ENCODE measurements around the gene TBC1D14.
A peak's percentile ranks its signal among the peaks of the same experiment; 100 is the strongest.
"Not testable (repeated sequence)": the region's sequence is repeated elsewhere in the genome, so short reads cannot be mapped to it uniquely, and the experiment has no call there.

TBC1D14 gene

DNA sequence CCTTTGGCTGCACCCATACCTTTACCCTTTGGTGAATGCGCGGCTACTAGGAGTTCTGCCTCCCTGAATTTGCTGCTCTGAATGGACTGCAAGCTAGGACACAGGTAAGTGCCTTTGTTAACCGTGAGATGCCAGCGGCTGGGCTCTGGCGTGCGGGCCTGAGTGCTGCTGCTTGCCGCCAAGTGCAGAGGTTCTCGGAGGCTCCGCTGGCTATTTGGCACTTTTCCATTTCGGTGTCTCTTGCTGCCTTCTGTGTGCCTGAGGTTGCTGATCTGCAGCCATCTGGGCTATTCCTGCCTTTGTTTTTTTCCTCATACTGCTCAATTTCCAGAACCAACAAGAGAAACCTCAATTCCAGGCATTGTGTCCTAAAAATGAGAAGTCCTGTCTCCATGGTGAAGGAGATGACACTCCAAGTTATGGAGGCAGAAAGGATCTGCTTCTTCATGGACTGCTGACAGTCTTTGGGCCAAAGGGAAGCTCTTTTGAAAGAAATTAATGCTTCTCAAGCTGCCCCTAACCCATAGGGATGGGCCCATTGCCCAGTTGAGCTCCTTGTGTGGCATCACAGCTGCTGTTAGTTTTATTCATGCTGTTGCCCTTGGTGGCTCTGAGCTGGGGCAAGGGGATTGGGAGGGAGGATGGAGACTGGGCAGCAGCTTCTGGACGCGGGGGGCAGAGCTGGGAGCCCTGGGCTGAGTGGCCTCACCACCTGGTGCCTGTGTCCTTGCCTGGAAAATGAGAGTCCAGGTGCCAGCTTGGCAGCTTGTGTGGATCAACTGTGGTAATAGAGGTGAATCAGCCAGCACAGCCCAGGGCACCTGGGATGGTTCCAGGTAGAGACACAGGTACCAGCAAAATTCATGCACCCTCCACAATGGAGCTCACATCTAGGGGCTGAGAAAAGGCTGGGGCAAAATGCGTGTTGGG is 3.8 kb upstream of the TBC1D14 start:
- TF ChIP-seq, protein P1, sequence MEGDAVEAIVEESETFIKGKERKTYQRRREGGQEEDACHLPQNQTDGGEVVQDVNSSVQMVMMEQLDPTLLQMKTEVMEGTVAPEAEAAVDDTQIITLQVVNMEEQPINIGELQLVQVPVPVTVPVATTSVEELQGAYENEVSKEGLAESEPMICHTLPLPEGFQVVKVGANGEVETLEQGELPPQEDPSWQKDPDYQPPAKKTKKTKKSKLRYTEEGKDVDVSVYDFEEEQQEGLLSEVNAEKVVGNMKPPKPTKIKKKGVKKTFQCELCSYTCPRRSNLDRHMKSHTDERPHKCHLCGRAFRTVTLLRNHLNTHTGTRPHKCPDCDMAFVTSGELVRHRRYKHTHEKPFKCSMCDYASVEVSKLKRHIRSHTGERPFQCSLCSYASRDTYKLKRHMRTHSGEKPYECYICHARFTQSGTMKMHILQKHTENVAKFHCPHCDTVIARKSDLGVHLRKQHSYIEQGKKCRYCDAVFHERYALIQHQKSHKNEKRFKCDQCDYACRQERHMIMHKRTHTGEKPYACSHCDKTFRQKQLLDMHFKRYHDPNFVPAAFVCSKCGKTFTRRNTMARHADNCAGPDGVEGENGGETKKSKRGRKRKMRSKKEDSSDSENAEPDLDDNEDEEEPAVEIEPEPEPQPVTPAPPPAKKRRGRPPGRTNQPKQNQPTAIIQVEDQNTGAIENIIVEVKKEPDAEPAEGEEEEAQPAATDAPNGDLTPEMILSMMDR (conservative IDR thresholded peaks at IDR 0.05), result no peak
- no peak overlapping the region for H3K27ac ChIP-seq

DNA sequence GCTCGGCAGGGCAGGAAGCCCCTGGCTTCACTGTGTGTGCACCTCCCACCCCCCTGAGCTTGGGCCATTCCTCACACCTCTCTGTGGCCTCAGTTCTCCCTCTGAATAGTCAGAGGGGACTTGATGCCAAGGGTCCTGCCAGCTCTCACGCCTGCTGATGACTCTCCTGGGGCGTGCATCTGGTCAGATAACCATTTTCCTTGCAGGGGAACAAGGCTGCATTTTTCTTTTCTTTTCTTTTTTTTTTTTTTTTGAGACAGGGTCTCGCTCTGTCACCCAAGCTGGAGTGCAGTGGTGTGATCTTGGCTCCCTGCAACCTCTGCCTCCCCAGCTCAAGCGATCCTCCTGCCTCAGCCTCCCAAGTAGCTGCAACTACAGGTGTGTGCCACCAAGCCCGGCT is 3.1 kb upstream of the TBC1D14 start:
- H3K27ac ChIP-seq, result not testable (repeated sequence)

DNA sequence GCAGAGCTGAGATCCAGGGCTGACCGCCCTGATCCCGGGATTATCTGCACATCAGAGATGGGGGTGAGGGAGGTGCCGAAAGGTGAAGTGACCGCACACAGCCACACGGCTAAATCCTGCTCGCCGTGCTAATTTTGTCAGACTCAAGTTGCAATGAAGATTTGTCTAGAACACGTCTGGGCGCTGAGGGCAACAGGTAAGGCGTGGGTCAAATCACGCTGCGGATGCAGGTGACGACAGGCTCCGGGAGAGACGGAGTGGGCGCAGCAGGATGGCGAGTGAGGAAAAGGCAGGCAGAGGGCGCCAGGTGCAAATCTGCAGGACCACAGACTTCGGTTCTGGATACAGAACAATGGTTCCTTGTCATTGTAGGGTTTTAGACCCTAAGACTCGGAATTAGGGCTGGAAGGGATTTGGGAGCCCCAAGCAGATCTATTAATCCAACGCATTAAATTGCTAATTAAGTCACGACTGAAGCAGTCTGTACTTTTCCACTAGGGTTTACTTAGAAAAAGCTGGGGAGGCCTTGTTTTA is 1.9 kb upstream of the TBC1D14 start:
- H3K27ac ChIP-seq, result no peak overlapping the region
- TF ChIP-seq, protein P1 (conservative IDR thresholded peaks at IDR 0.05), result peak; percentile 80

DNA sequence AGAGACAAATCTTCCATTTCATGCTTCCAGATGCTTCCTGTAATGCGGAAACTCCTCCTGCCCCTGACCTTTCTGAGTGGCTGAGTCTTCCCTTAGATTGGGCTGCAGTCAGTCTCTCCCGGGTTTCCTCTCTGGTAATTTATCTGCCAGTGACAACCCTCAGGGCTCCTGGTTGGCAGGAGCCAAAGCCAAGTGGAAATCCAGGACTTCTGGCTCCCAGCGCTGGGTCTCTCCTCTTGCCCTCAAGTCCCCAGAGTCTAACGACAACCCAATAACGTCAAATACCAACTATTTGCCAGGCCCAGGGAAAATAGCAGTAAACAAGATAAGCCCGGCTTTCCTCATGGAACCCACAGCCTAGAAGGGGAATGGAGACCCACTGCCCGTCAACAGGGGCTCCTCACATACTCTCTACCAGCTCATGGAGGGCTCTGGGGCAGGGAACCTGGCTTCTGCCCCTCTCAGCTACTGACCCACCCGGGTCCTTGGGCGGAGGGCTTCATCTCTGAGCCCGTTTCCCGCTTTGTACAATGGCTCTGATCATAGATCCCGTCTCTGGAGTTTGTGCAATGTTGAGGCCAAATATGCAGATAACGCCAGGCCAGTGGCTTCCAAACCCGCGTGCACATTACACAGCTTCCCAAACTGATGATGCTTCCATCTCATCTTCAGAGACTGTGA is 1.1 kb upstream of the TBC1D14 start:
- TF ChIP-seq, protein P1 (conservative IDR thresholded peaks at IDR 0.05), result no peak

DNA sequence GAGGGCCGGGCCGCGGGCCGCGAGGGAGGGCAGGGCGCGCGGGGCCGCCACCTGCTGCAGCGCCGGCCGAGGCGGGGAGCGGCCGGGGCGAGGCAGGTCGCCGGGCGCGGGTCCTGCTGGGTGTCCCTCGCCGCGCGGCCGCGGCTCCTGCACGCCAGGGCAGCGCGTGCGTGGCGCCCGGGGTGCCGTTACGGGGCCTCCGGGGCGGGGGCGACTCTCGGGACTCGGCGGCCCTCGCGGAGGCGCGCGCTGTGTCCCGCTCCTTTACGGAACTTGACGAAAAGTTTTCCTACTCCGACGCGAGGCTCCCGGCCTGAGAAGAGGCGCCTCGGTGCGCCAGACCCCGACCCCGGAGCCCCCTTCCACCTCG is 329 bp downstream of the TBC1D14 start:
- H3K27ac ChIP-seq, result peak overlapping the region; percentile 93

More for the DNA sequence above, 1.1 kb upstream of the TBC1D14 start:
- peak overlapping the region; percentile 93 for H3K27ac ChIP-seq

DNA sequence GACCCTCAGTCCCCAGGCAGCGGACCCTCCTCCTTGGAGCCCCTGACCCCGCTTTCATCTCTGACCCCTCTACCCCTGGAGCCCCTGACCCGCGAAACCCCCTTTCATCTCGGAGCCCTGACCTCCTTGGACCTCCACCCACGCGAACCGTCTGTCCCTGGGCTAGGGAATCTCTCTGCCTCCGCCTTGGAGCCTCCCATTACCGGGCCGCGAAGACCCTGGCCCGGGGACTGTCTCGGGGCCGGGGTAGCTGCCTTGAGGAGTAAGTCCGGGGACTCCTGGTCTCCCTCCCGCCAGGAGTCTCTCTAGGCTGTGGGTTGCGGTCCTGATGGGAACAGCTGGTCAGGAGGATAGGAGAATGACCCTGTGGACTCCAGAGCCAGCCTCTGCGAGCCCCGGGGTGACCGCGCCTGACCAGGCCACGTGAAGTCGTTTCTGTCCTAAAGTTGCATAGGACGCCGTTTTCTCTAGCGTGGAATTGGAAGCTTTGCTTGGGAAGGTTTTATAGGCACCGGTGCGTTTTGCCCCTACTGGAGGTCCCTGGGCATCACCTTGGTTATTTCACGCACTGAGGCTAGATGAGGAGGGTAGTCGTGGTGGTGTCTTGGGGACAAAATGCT is 824 bp downstream of the TBC1D14 start:
- H3K27ac ChIP-seq, result peak overlapping the region; percentile 93; the same call in 1 of the 2 replicates
- TF ChIP-seq, protein P1 (conservative IDR thresholded peaks at IDR 0.05), result peak; percentile 37

More for the DNA sequence above, 329 bp downstream of the TBC1D14 start:
- TF ChIP-seq, protein P1 (conservative IDR thresholded peaks at IDR 0.05), result no peak

DNA sequence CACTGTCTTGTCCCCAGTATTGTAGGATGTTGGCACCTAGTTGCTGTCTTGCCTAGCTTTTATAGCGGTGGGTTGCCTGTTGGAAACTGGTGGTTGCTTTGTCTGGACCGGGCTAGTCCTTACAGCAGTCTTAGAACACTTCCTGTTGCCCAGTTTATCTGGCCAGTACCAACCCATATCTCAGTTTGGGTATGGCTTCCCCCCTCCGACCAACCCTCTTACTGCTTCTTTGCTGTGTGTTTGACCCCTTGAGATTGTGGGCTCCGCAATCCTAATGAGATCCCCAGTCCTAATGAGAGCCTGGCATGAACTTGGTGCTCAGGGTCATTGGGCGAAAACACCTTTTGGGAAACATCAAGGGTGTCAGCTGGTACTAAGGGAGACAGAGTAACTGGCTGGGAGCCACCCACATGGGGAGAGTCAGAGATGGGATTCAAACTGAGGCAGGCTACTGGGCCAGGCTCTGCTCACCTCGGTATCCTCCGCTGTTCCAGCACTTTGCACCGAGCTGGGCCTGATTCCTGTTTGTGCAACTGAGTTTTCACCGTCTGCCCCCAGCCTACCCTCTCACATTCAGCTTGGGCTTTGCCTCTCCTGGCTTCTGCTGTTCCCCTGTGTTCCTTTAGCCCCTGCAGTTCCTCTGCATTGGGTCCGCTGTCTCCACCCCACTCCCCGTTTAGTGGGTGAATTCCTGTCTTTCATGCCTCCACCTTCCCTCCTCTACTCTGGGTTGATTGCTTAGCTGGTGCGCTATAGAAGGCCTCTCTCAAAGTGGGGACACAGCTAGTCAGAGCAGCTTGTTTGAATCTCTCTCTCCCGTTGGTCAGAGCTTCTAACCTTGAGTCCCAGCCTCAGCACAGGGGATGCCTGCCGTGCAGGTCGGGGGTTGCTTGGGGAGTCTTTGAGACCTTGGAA is 1.6 kb downstream of the TBC1D14 start:
- TF ChIP-seq, protein P1 (conservative IDR thresholded peaks at IDR 0.05), result no peak
- H3K27ac ChIP-seq, result no peak overlapping the region

DNA sequence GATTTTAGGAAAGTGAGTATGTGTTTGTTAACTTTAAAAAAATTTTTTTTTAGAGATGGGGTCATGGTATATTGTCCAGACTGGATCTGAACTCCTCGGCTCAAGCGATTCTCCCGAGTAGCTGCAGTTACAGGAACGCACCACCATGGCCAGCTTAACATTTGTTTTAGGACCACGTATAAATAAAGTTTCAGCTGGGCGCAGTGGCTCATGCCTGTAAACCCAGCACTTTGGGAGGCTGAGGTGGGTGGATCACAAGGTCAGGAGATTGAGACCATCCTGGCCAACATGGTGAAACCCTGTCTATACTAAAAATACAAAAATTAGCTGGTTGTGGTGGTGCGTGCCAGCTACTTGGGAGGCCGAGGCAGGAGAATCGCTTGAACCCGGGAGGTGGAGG is 2.3 kb downstream of the TBC1D14 start:
- H3K27ac ChIP-seq, result not testable (repeated sequence)

Measured in VCaP (cell line).